PC-9 (cell line): ENCODE results near the gene HOXA9. TPM values are rescaled to one million over a fixed set of nuclear protein-coding genes. Genes with fewer than 3 reads are reported as not detected.

Experiments used
- BruUV-seq: library from RNA; stranded (reverse); fragments of 400-500 nt; replicated peaks from 2 replicates; lab custom pipeline; 2021; lab: Mats Ljungman, UMichigan
- CTCF ChIA-PET: fragments of 300-600 bp; sonication (Branson Sonifier 250); formaldehyde crosslinking; loops from one replicate; lab custom pipeline; 2022; ENCODE audit warnings: antibody characterized with exemption; lab: Charles Lee
- POLR2A ChIA-PET: fragments of 300-600 bp; sonication (Branson Sonifier 250); formaldehyde crosslinking; loops from one replicate; lab custom pipeline; 2022; ENCODE audit warnings: antibody characterized with exemption; ENCODE audit not compliant: unreplicated experiment; lab: Charles Lee
- DNase-seq, 2 experiments: peaks; one replicate each; pipeline versions ENCODE4 v3.0.0 to v3.0.0-alpha.2; 2015 to 2022; ENCODE audit warnings: mixed read lengths in 1 of 2
- H2AFZ ChIP-seq: fragments of 200-600 bp; sonication (generic); 2 replicates; pipeline ENCODE4 v1.8.1; 2017; ENCODE audit warnings: antibody characterized with exemption
- H3F3A ChIP-seq: fragments of 200-600 bp; sonication (generic); 2 replicates; pipeline ENCODE4 v1.8.1; 2017; ENCODE audit warnings: antibody characterized with exemption, mild to moderate bottlenecking, low read depth; ENCODE audit not compliant: insufficient read depth
- H3K27ac ChIP-seq: fragments of 200-600 bp; sonication (generic); 2 replicates; pipeline ENCODE4 v1.6.1; 2016; ENCODE audit warnings: mixed run types
- H3K27me3 ChIP-seq: fragments of 200-600 bp; sonication (generic); 2 replicates; pipeline ENCODE4 v1.6.1; 2016; ENCODE audit warnings: low read depth, mixed run types; ENCODE audit not compliant: insufficient read depth
- H3K36me3 ChIP-seq: fragments of 200-600 bp; sonication (generic); 2 replicates; pipeline ENCODE4 v1.6.1; 2016; ENCODE audit warnings: low read depth, mixed run types
- H3K4me1 ChIP-seq: fragments of 200-600 bp; sonication (generic); replicated peaks from 2 replicates; pipeline ENCODE4 v1.6.1; 2016; ENCODE audit warnings: mixed run types; ENCODE audit not compliant: insufficient read depth
- H3K4me2 ChIP-seq: fragments of 200-600 bp; sonication (generic); 2 replicates; pipeline ENCODE4 v1.6.1; 2017; ENCODE audit warnings: mixed run types
- H3K4me3 ChIP-seq: fragments of 200-600 bp; sonication (generic); 2 replicates; pipeline ENCODE4 v1.6.1; 2016; ENCODE audit warnings: mixed run types
- H3K79me2 ChIP-seq: fragments of 200-600 bp; sonication (generic); 2 replicates; pipeline ENCODE4 v1.6.1; 2017; ENCODE audit warnings: low read depth, mixed run types
- H3K9me2 ChIP-seq: fragments of 200-600 bp; sonication (generic); 2 replicates; pipeline ENCODE4 v1.8.1; 2017; ENCODE audit warnings: mild to moderate bottlenecking; ENCODE audit not compliant: insufficient read depth
- H3K9me3 ChIP-seq: fragments of 200-600 bp; sonication (generic); 2 replicates; pipeline ENCODE4 v1.8.1; 2016; ENCODE audit warnings: low read depth; ENCODE audit not compliant: insufficient read depth
- H4K20me1 ChIP-seq: fragments of 200-600 bp; sonication (generic); 2 replicates; pipeline ENCODE4 v1.8.1; 2017; ENCODE audit not compliant: insufficient read depth
- CTCF ChIP-seq: fragments of 200-600 bp; sonication (generic); conservative IDR thresholded peaks from 2 replicates; pipeline ENCODE4 v1.6.1; 2017; ENCODE audit warnings: mixed run types, antibody characterized with exemption, mild to moderate bottlenecking, moderate library complexity
- EZH2 ChIP-seq: fragments of 200-600 bp; sonication (generic); IDR thresholded peaks from 2 replicates; pipeline ENCODE4 v1.8.0; 2017; ENCODE audit warnings: antibody characterized with exemption, low read depth
- intact Hi-C: fragments of 100-400 bp; cut with micrococcal nuclease; formaldehyde crosslinking; loops from one replicate; pipeline ENCODE4 v1.10.0; 2022; ENCODE audit not compliant: unreplicated experiment
- total RNA-seq: library from RNA; stranded (reverse); gene quantifications from 2 replicates; pipeline ENCODE4 v1.2.3, GENCODE V29; 2021

The HOXA9 gene
- total RNA-seq, 1 experiment from 2014 or later = 2.5 TPM

- Histone ChIP-seq H3F3A (peaks cover 21% of the 10 kb centered on the region), H2AFZ (no peak overlapping the region), H3K27ac (no peak overlapping the region), H3K9me2 (no peaks in the 10 kb centered on the region), H3K4me1 (peaks cover 20% of the 10 kb centered on the region), H3K4me2 (no peak overlapping the region), H4K20me1 (no peaks in the 10 kb centered on the region), H3K9me3 (no peaks in the 10 kb centered on the region), H3K4me3 (no peak overlapping the region), H3K27me3 (no peaks in the 10 kb centered on the region), H3K79me2 (no peaks in the 10 kb centered on the region), H3K36me3 (no peaks in the 10 kb centered on the region)
- no peak for DNase-seq
- POLR2A ChIA-PET = interaction anchor here (0.6 kb wide), 1 partner anchor 638 kb away, joined by 4 read pairs; no protein-coding TSS in a partner anchor
- intact Hi-C loops = no loop called here
- no peak for TF ChIP-seq CTCF
- no peak for TF ChIP-seq EZH2
- no TSS peak for BruUV-seq
- CTCF ChIA-PET = no interaction called here
These were observed 5.9 kb upstream of the HOXA9 start for GRCh38 chr7:27171325-27171636.

GRCh38 chr7:27170426-27171324 lies 5.3 kb upstream of the HOXA9 start:
- POLR2A ChIA-PET = interaction anchor here (0.6 kb wide), 1 partner anchor 638 kb away, joined by 4 read pairs; no protein-coding TSS in a partner anchor
- BruUV-seq = TSS peak; percentile 45
- no peak for DNase-seq

More at GRCh38 chr7:27170426-27171324, 5.3 kb upstream of the HOXA9 start:
- H3K4me1 ChIP-seq = peaks cover 20% of the 10 kb centered on the region
- intact Hi-C loops = no loop called here
- TF ChIP-seq EZH2 = no peak
- no peak for TF ChIP-seq CTCF
- H3F3A ChIP-seq = peaks cover 21% of the 10 kb centered on the region
- peak overlapping the region; percentile 94 for H3K4me3 ChIP-seq
- no peaks in the 10 kb centered on the region for H3K36me3 ChIP-seq
- H3K4me2 ChIP-seq = peak overlapping the region; percentile 100
- H2AFZ ChIP-seq = peak overlapping the region; percentile 94
- no peak overlapping the region for H3K27ac ChIP-seq
- H3K9me3 ChIP-seq = no peaks in the 10 kb centered on the region
- no peaks in the 10 kb centered on the region for H3K27me3 ChIP-seq
- CTCF ChIA-PET = interaction anchor here (0.8 to 0.9 kb wide), 2 partner anchors 9 to 25 kb away, joined by 3 read pairs; no protein-coding TSS in a partner anchor
- H3K9me2 ChIP-seq = no peaks in the 10 kb centered on the region
- H3K79me2 ChIP-seq = no peaks in the 10 kb centered on the region
- H4K20me1 ChIP-seq = no peaks in the 10 kb centered on the region
